ENCODE measurements around the gene MEIKIN. TPM values are rescaled to one million over a fixed set of nuclear protein-coding genes. Genes with fewer than 3 reads are reported as not detected.

The MEIKIN gene
- polyA plus RNA-seq, 3 donors, result 0.16 to 1.6 (median 1.6) TPM

DNA sequence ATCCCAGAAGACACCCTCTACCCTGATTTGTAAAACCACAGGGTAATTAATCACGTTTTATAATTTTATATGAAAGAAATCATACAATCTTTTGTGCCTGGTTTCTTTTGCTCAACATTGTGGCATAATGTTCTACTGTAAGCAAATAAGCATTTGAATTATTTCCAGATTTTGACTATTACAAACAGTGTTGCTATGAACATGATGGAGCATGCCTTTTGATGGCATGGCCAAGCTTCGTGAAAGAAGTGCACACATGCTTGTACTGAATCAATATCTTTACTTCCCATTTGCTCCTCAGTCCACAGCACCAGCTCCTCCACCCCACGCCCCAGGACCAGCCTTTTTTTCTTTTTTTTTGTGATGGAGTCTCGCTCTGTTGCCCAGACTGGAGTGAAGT, 36.1 kb upstream of the MEIKIN start:
- Histone ChIP-seq H3K9ac (ENCODE audit: insufficient read depth, low read length, poor library complexity, severe bottlenecking) (no peak overlapping the region), H3K36me3 (replicated peaks in 1 of 2; ENCODE audit: control insufficient read depth in 1 of 2, insufficient read depth in 2 of 2, low read length in 2 of 2) (no peaks in the 10 kb centered on the region)
- WGBS (ENCODE audit: insufficient coverage), result 93% methylated on average over 3 of the region's 4 CpGs

DNA sequence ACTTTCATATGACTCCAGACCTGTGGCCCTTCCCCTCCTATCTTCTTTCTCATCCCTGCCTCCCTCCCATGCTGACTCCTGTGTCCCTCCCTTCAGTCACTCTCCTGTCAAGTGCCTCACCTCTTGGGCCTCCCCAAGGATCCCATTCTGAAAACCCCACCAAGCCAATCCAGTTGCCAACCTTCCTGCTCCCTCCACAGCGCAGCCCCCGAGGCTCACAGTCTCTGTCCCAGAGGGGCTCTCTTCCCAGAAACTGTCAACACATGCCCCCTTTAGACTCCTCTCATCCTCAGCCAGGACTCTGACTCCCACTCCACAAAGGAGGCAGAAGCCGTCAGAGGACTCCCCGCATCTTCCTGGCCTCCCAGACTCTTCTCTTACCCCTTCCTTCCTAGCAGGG, 35.2 kb upstream of the MEIKIN start:
- 84% methylated on average over 4 of the region's 4 CpGs for WGBS (ENCODE audit: insufficient coverage)
- peaks cover 6 to 8% (median 6%) of the 10 kb centered on the region in 3 donors for H3K27me3 Mint-ChIP-seq (ENCODE audit: low read depth in 3 of 3)
- H3K9me3 ChIP-seq (replicated peaks in 1 of 2; ENCODE audit: control insufficient read depth in 1 of 2, insufficient read depth in 1 of 2, low read length in 2 of 2), result no peaks in the 10 kb centered on the region
- no peaks in the 10 kb centered on the region for H3K27me3 ChIP-seq (ENCODE audit: control insufficient read depth in 2 of 2, insufficient read depth in 2 of 2, low read length in 2 of 2)
- no peaks in the 10 kb centered on the region for H3K4me1 Mint-ChIP-seq
- H3K4me2 ChIP-seq (replicated peaks; ENCODE audit: extremely low read depth, low read length, poor library complexity, severe bottlenecking), result no peak overlapping the region
- H3K36me3 Mint-ChIP-seq, result no peaks in the 10 kb centered on the region
- H3K27ac ChIP-seq (ENCODE audit: low read depth in 1 of 2, low read length in 2 of 2), result no peak overlapping the region
- no peaks in the 10 kb centered on the region for H3K79me2 ChIP-seq (ENCODE audit: insufficient read depth, low read length)
- TF ChIP-seq, protein P1, sequence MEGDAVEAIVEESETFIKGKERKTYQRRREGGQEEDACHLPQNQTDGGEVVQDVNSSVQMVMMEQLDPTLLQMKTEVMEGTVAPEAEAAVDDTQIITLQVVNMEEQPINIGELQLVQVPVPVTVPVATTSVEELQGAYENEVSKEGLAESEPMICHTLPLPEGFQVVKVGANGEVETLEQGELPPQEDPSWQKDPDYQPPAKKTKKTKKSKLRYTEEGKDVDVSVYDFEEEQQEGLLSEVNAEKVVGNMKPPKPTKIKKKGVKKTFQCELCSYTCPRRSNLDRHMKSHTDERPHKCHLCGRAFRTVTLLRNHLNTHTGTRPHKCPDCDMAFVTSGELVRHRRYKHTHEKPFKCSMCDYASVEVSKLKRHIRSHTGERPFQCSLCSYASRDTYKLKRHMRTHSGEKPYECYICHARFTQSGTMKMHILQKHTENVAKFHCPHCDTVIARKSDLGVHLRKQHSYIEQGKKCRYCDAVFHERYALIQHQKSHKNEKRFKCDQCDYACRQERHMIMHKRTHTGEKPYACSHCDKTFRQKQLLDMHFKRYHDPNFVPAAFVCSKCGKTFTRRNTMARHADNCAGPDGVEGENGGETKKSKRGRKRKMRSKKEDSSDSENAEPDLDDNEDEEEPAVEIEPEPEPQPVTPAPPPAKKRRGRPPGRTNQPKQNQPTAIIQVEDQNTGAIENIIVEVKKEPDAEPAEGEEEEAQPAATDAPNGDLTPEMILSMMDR (IDR thresholded peaks at IDR 0.05), result no peak
- no peaks in the 10 kb centered on the region for H3K36me3 ChIP-seq (replicated peaks in 1 of 2; ENCODE audit: control insufficient read depth in 1 of 2, insufficient read depth in 2 of 2, low read length in 2 of 2)
- no peak overlapping the region for H3K4me3 ChIP-seq (replicated peaks in 1 of 3; ENCODE audit: low read depth in 2 of 3, low read length in 3 of 3)
- no peak overlapping the region for H3K4me3 Mint-ChIP-seq
- H3K9ac ChIP-seq (ENCODE audit: insufficient read depth, low read length, poor library complexity, severe bottlenecking), result no peak overlapping the region
- intact Hi-C loops (cut with micrococcal nuclease), result no loop called here
- no peaks in the 10 kb centered on the region for H4K20me1 ChIP-seq (ENCODE audit: insufficient read depth, low read length)
- no peak overlapping the region for H2AFZ ChIP-seq (ENCODE audit: insufficient read depth, low read depth, low read length, poor library complexity, severe bottlenecking)
- H3K9me3 Mint-ChIP-seq, result no peaks in the 10 kb centered on the region
- no peak overlapping the region for H3K27ac Mint-ChIP-seq
- DNase-seq, result no peak
- no peaks in the 10 kb centered on the region for H3K4me1 ChIP-seq (ENCODE audit: control insufficient read depth in 1 of 2, insufficient read depth in 2 of 2, low read length in 2 of 2)

More for the DNA sequence above, 36.1 kb upstream of the MEIKIN start:
- Histone ChIP-seq H4K20me1 (ENCODE audit: insufficient read depth, low read length) (no peaks in the 10 kb centered on the region), H3K4me1 (ENCODE audit: control insufficient read depth in 1 of 2, insufficient read depth in 2 of 2, low read length in 2 of 2) (no peaks in the 10 kb centered on the region), H3K27ac (ENCODE audit: low read depth in 1 of 2, low read length in 2 of 2) (no peak overlapping the region), H3K9me3 (replicated peaks in 1 of 2; ENCODE audit: control insufficient read depth in 1 of 2, insufficient read depth in 1 of 2, low read length in 2 of 2) (no peaks in the 10 kb centered on the region), H3K4me3 (replicated peaks in 1 of 3; ENCODE audit: low read depth in 2 of 3, low read length in 3 of 3) (no peak overlapping the region), H3K79me2 (ENCODE audit: insufficient read depth, low read length) (no peaks in the 10 kb centered on the region), H3K27me3 (ENCODE audit: control insufficient read depth in 2 of 2, insufficient read depth in 2 of 2, low read length in 2 of 2) (no peaks in the 10 kb centered on the region), H3K4me2 (replicated peaks; ENCODE audit: extremely low read depth, low read length, poor library complexity, severe bottlenecking) (no peak overlapping the region), H2AFZ (ENCODE audit: insufficient read depth, low read depth, low read length, poor library complexity, severe bottlenecking) (no peak overlapping the region)
- peaks cover 6 to 8% (median 6%) of the 10 kb centered on the region in 3 donors for H3K27me3 Mint-ChIP-seq (ENCODE audit: low read depth in 3 of 3)
- H3K36me3 Mint-ChIP-seq, result no peaks in the 10 kb centered on the region
- H3K9me3 Mint-ChIP-seq, result no peaks in the 10 kb centered on the region
- no peak overlapping the region for H3K4me3 Mint-ChIP-seq
- no peak for DNase-seq
- TF ChIP-seq, protein P1 (IDR thresholded peaks at IDR 0.05), result no peak
- H3K4me1 Mint-ChIP-seq, result no peaks in the 10 kb centered on the region
- H3K27ac Mint-ChIP-seq, result no peak overlapping the region
- intact Hi-C loops (cut with micrococcal nuclease), result no loop called here
